ENCODE data around the gene ZNF878. TPM values are rescaled to one million over a fixed set of nuclear protein-coding genes. Genes with fewer than 3 reads are reported as not detected.

Gene ZNF878
- total RNA-seq, 1 donor from 2014 or later, result 0.13 TPM

GRCh38 chr19:12000152-12000981, 52.4 kb downstream of the ZNF878 start:
- Mint-ChIP-seq H3K27me3 (ENCODE audit: insufficient read depth) (no peaks in the 10 kb centered on the region), H3K27ac (peak overlapping the region; percentile 21), H3K4me3 (no peak overlapping the region), H3K4me1 (ENCODE audit: low read depth) (peaks cover 16% of the 10 kb centered on the region), H3K9me3 (peaks cover 16% of the 10 kb centered on the region), H3K36me3 (ENCODE audit: low read depth) (peaks cover 14% of the 10 kb centered on the region)
- intact Hi-C loops (cut with micrococcal nuclease), result no loop called here
- DNase-seq (ENCODE audit: low spot score), result no peak

- Mint-ChIP-seq H3K4me3 (no peak overlapping the region), H3K9me3 (peaks cover 28% of the 10 kb centered on the region), H3K27ac (no peak overlapping the region), H3K27me3 (ENCODE audit: insufficient read depth) (no peaks in the 10 kb centered on the region), H3K4me1 (ENCODE audit: low read depth) (peaks cover 13% of the 10 kb centered on the region), H3K36me3 (ENCODE audit: low read depth) (peaks cover 25% of the 10 kb centered on the region)
- intact Hi-C loops (cut with micrococcal nuclease), result no loop called here
- no peak for DNase-seq (ENCODE audit: low spot score)
Measured at GRCh38 chr19:11995174-11995573, 57.6 kb downstream of the ZNF878 start.

Other genes with a start within 250 kb of the ZNF878 start
- gene ZNF440, start 238.7 kb downstream of the ZNF878 start, total RNA-seq, result 6.7 and 9.2 TPM in 2 replicates
- gene ZNF439, start 204.2 kb downstream of the ZNF878 start, total RNA-seq, result 3.3 and 3.6 TPM in 2 replicates
- gene ZNF69, start 165.2 kb downstream of the ZNF878 start, total RNA-seq, result 0.16 and 0.29 TPM in 2 replicates
- gene ZNF700, start 127.9 kb downstream of the ZNF878 start, total RNA-seq, result 11.9 and 12.2 TPM in 2 replicates
- 0.49 and 1.1 TPM in 2 replicates for gene ZNF763, start 87.9 kb downstream of the ZNF878 start, total RNA-seq
- 0.39 TPM in 1 of 2 replicates, not detected in the other for gene ZNF433, start 17.3 kb downstream of the ZNF878 start, total RNA-seq
- gene ZNF844, start 11.8 kb upstream of the ZNF878 start, total RNA-seq, result 0.73 and 0.86 TPM in 2 replicates
- 2.8 and 3.5 TPM in 2 replicates for gene ZNF20, start 87.4 kb upstream of the ZNF878 start, total RNA-seq
- 2.5 and 2.9 TPM in 2 replicates for gene ZNF625, start 103.8 kb upstream of the ZNF878 start, total RNA-seq
- 10.1 and 10.8 TPM in 2 replicates for gene ZNF136, start 110.1 kb upstream of the ZNF878 start, total RNA-seq
- 7.4 and 10.3 TPM in 2 replicates for gene ZNF44, start 241.9 kb upstream of the ZNF878 start, total RNA-seq

Measured in activated T-helper 1 cell treated with anti-CD3 and anti-CD28 coated beads, Interleukin-12 subunit alpha, Interleukin-12 subunit beta, Interleukin-2, Interleukin-4 antibody, amounts not matched to agents 30 ng/mL and 10 ng/mL and 1 ng/mL, durations not matched to agents 14 hours and 24 hours and 36 hours (primary cell).